ENCODE results near the gene TNFRSF14. TPM values are rescaled to one million over a fixed set of nuclear protein-coding genes. Genes with fewer than 3 reads are reported as not detected.

TNFRSF14 gene
- total RNA-seq, 4 donors from 2014 or later, result 35.2 to 43.6 (median 38.3) TPM

GRCh38 chr1:2525572-2525919 lies 30.6 kb upstream of the TNFRSF14 start:
- peak overlapping the region; percentile 84 for H3K4me3 ChIP-seq (ENCODE audit: low read depth, poor library complexity, severe bottlenecking)
- no peak for TF ChIP-seq CTCF (IDR thresholded peaks at IDR 0.05)
- TF ChIP-seq POLR2A (IDR thresholded peaks at IDR 0.05), result no peak
- intact Hi-C loops (cut with DNase I; ENCODE audit: low total_unique reads), result no loop called here
- DNase-seq (ENCODE audit: low spot score in 2 of 2), result no peak
- WGBS, 2 donors, result 4 to 9% methylated on average over 11 to 17 of the region's 20 CpGs

GRCh38 chr1:2525920-2526823 lies 30.0 kb upstream of the TNFRSF14 start, which contains the start of gene PANK4:
Gene PANK4, minus strand, starts transcription at chr1:2526596. Its CDS starts 9 bp downstream, at chr1:2526587.
- H3K4me3 ChIP-seq (ENCODE audit: low read depth, poor library complexity, severe bottlenecking), result peak within 1 kb of the TSS; percentile 84
- 1 to 2% methylated on average over 29 to 30 of the region's 107 CpGs for WGBS, 2 donors
- intact Hi-C loops (cut with DNase I; ENCODE audit: low total_unique reads), result no loop called here
- peak; percentile 91 to 98 for DNase-seq (ENCODE audit: low spot score in 2 of 2)
- TF ChIP-seq POLR2A (IDR thresholded peaks at IDR 0.05), result no peak
- TF ChIP-seq CTCF (IDR thresholded peaks at IDR 0.05), result no peak

GRCh38 chr1:2526824-2527555 lies 29.2 kb upstream of the TNFRSF14 start:
- intact Hi-C loops (cut with DNase I; ENCODE audit: low total_unique reads), result no loop called here

GRCh38 chr1:2527556-2527860 lies 28.7 kb upstream of the TNFRSF14 start:
- WGBS, 2 donors, result 38% methylated on average over 4 of the region's 4 CpGs; no CpG with 5 or more reads in 1 of the 2 donors
- TF ChIP-seq POLR2A (IDR thresholded peaks at IDR 0.05) (no peak), CTCF (IDR thresholded peaks at IDR 0.05) (no peak)
- intact Hi-C loops (cut with DNase I; ENCODE audit: low total_unique reads), result no loop called here
- DNase-seq (ENCODE audit: low spot score in 2 of 2), result no peak
- no peak overlapping the region for H3K4me3 ChIP-seq (ENCODE audit: low read depth, poor library complexity, severe bottlenecking)

More at GRCh38 chr1:2526824-2527555, 29.2 kb upstream of the TNFRSF14 start:
- no peak for DNase-seq (ENCODE audit: low spot score in 2 of 2)
- TF ChIP-seq POLR2A (IDR thresholded peaks at IDR 0.05) (no peak), CTCF (IDR thresholded peaks at IDR 0.05) (no peak)
- WGBS, 2 donors, result 24 to 26% methylated on average over 11 to 15 of the region's 20 CpGs
- H3K4me3 ChIP-seq (ENCODE audit: low read depth, poor library complexity, severe bottlenecking), result no peak overlapping the region

GRCh38 chr1:2528016-2528415 lies 28.2 kb upstream of the TNFRSF14 start:
- 44 to 47% methylated on average over 3 to 12 of the region's 12 CpGs for WGBS, 2 donors
- intact Hi-C loops (cut with DNase I; ENCODE audit: low total_unique reads), result no loop called here
- H3K4me3 ChIP-seq (ENCODE audit: low read depth, poor library complexity, severe bottlenecking), result no peak overlapping the region
- DNase-seq (ENCODE audit: low spot score in 2 of 2), result no peak
- no peak for TF ChIP-seq POLR2A (IDR thresholded peaks at IDR 0.05)
- no peak for TF ChIP-seq CTCF (IDR thresholded peaks at IDR 0.05)

Measured in lower leg skin (tissue), 4 donors.